Mesendoderm (in vitro differentiated cells): ENCODE measurements around the gene IL1RL1.

Experiments used
- DNase-seq: peaks from one replicate; pipeline ENCODE4 v3.0.0; 2013
- H2AK5ac ChIP-seq: 2 replicates; pipeline ENCODE4 v1.6.1; 2013; ENCODE audit warnings: low read length, inconsistent platforms
- H2BK120ac ChIP-seq: 2 replicates; pipeline ENCODE4 v1.6.1; 2013; ENCODE audit warnings: low read depth, mild to moderate bottlenecking, low read length, moderate library complexity, mixed read lengths
- H2BK15ac ChIP-seq: replicated peaks from 2 replicates; pipeline ENCODE4 v1.6.1; 2013; ENCODE audit warnings: low read depth, mild to moderate bottlenecking, moderate library complexity
- H2BK5ac ChIP-seq: 2 replicates; pipeline ENCODE4 v1.6.1; 2013; ENCODE audit warnings: low read length, inconsistent platforms
- H3K18ac ChIP-seq: 2 replicates; pipeline ENCODE4 v1.6.1; 2013; ENCODE audit warnings: mild to moderate bottlenecking, low read length, mixed read lengths
- H3K23ac ChIP-seq: one replicate; pipeline ENCODE4 v1.6.1; 2013; ENCODE audit warnings: low read length
- H3K27ac ChIP-seq: 2 replicates; pipeline ENCODE4 v1.5.1; 2013; ENCODE audit warnings: low read depth, mild to moderate bottlenecking, inconsistent platforms, low read length, moderate library complexity
- H3K27me3 ChIP-seq: 2 replicates; pipeline ENCODE4 v1.6.1; 2013; ENCODE audit warnings: low read length, control low read depth, mild to moderate bottlenecking, inconsistent platforms; ENCODE audit not compliant: insufficient read depth, poor library complexity
- H3K36me3 ChIP-seq: 2 replicates; pipeline ENCODE4 v1.6.1; 2013; ENCODE audit warnings: low read length, inconsistent platforms; ENCODE audit not compliant: control insufficient read depth, insufficient read depth
- H3K4ac ChIP-seq: one replicate; pipeline ENCODE4 v1.6.1; 2013; ENCODE audit warnings: low read depth, mild to moderate bottlenecking, low read length, moderate library complexity
- H3K4me1 ChIP-seq: 2 replicates; pipeline ENCODE4 v1.6.1; 2013; ENCODE audit warnings: low read depth, low read length, inconsistent platforms; ENCODE audit not compliant: control insufficient read depth
- H3K4me2 ChIP-seq: 2 replicates; pipeline ENCODE4 v1.6.1; 2013; ENCODE audit warnings: low read length
- H3K4me3 ChIP-seq: 2 replicates; pipeline ENCODE4 v1.5.1; 2013; ENCODE audit warnings: mild to moderate bottlenecking, low read length
- H3K56ac ChIP-seq: one replicate; pipeline ENCODE4 v1.6.1; 2013; ENCODE audit warnings: low read length
- H3K79me1 ChIP-seq: 2 replicates; pipeline ENCODE4 v1.6.1; 2013; ENCODE audit warnings: low read length, inconsistent platforms
- H3K79me2 ChIP-seq: 2 replicates; pipeline ENCODE4 v1.6.1; 2013; ENCODE audit warnings: mild to moderate bottlenecking, low read length; ENCODE audit not compliant: control insufficient read depth, insufficient read depth
- H3K9ac ChIP-seq: 2 replicates; pipeline ENCODE4 v1.6.1; 2013; ENCODE audit warnings: low read length, inconsistent platforms
- H4K5ac ChIP-seq: one replicate; pipeline ENCODE4 v1.6.1; 2013; ENCODE audit warnings: low read length
- H4K8ac ChIP-seq: one replicate; pipeline ENCODE4 v1.6.1; 2013; ENCODE audit warnings: low read depth, mild to moderate bottlenecking, control low read depth, low read length, moderate library complexity
- WGBS: extraction: QIAGEN DNeasy Blood & Tissue Kit; methylation state at CpG from one replicate; pipeline ENCODE4 v1.1.7; 2013; ENCODE audit warnings: low lambda C conversion rate, missing lambda C conversion rate; ENCODE audit not compliant: insufficient coverage; ENCODE audit errors: extremely low coverage; 5-methylcytosine and 5-hydroxymethylcytosine counted together

IL1RL1 gene

DNA sequence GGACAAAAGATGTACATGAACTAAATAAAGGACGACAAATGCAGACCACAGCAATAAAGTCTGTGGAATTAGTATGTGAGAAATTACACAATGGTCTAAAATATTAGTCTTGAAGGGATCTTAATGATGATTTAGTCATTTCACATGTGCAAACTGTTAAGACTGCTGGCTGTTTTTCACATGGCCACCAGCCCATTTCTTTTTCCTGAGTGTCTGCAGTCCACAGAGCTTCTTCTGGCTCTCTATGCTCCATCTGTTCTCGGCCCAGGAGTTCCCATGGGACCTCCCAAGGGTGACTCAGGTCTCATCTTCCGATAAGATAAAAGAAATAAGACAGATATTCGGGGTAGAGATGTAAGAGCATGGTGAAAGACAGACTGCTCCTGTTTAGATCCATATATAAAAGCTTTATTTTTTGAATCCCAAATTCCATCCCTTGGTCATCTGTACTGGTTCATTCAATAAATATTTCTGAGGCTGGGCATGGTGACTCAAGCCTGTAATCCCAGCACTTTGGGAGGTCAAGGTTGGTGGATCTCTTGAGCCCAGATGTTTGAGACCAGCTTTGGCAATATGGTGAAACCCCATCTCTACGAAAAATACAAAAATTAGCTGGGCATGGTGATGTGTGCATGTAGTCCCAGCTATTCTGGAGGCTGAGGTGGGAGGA is 20.1 kb downstream of the IL1RL1 start:
- H2AK5ac ChIP-seq = no peak overlapping the region
- no peaks in the 10 kb centered on the region for H3K36me3 ChIP-seq
- H3K18ac ChIP-seq = no peak overlapping the region
- H3K9ac ChIP-seq = no peak overlapping the region
- H3K4me1 ChIP-seq = no peaks in the 10 kb centered on the region
- H2BK15ac ChIP-seq = no peak overlapping the region
- H3K56ac ChIP-seq = no peak overlapping the region
- H4K8ac ChIP-seq = no peak overlapping the region
- no peak overlapping the region for H3K27ac ChIP-seq
- no peak overlapping the region for H2BK5ac ChIP-seq
- H3K23ac ChIP-seq = no peak overlapping the region
- H3K79me2 ChIP-seq = no peaks in the 10 kb centered on the region
- WGBS = no CpG with 5 or more reads among the region's 5 CpGs
- no peak overlapping the region for H3K4ac ChIP-seq
- H3K27me3 ChIP-seq = no peaks in the 10 kb centered on the region
- no peak overlapping the region for H3K4me2 ChIP-seq
- H3K4me3 ChIP-seq = no peak overlapping the region
- no peaks in the 10 kb centered on the region for H3K79me1 ChIP-seq
- H2BK120ac ChIP-seq = no peak overlapping the region
- no peak overlapping the region for H4K5ac ChIP-seq
- DNase-seq = no peak

GRCh38 chr2:102334486-102334885 is 23.1 kb downstream of the IL1RL1 start:
- no peaks in the 10 kb centered on the region for H3K36me3 ChIP-seq
- no peak overlapping the region for H3K4ac ChIP-seq
- no peak for DNase-seq
- no peaks in the 10 kb centered on the region for H3K79me1 ChIP-seq
- no peaks in the 10 kb centered on the region for H3K79me2 ChIP-seq
- H3K27me3 ChIP-seq = no peaks in the 10 kb centered on the region
- no peak overlapping the region for H3K4me3 ChIP-seq
- H3K23ac ChIP-seq = no peak overlapping the region
- no peak overlapping the region for H2BK15ac ChIP-seq
- H4K5ac ChIP-seq = no peak overlapping the region
- H2BK120ac ChIP-seq = no peak overlapping the region
- H2BK5ac ChIP-seq = no peak overlapping the region
- no peak overlapping the region for H3K18ac ChIP-seq
- no peak overlapping the region for H3K27ac ChIP-seq
- H2AK5ac ChIP-seq = no peak overlapping the region
- no peak overlapping the region for H3K4me2 ChIP-seq
- no CpG with 5 or more reads among the region's 1 CpG for WGBS
- no peak overlapping the region for H3K9ac ChIP-seq
- H4K8ac ChIP-seq = no peak overlapping the region
- no peak overlapping the region for H3K56ac ChIP-seq
- no peaks in the 10 kb centered on the region for H3K4me1 ChIP-seq

- H3K23ac ChIP-seq = no peak overlapping the region
- no peak overlapping the region for H3K4me3 ChIP-seq
- no peak overlapping the region for H3K9ac ChIP-seq
- no peaks in the 10 kb centered on the region for H3K4me1 ChIP-seq
- no peak overlapping the region for H3K18ac ChIP-seq
- whole genome bisulfite sequencing = no CpG with 5 or more reads among the region's 8 CpGs
- no peaks in the 10 kb centered on the region for H3K79me1 ChIP-seq
- no peak overlapping the region for H2AK5ac ChIP-seq
- no peak overlapping the region for H2BK15ac ChIP-seq
- H3K27me3 ChIP-seq = no peaks in the 10 kb centered on the region
- no peak overlapping the region for H4K8ac ChIP-seq
- H3K79me2 ChIP-seq = no peaks in the 10 kb centered on the region
- DNase-seq = peak; percentile 69
- H3K36me3 ChIP-seq = no peaks in the 10 kb centered on the region
- H4K5ac ChIP-seq = no peak overlapping the region
- H2BK5ac ChIP-seq = no peak overlapping the region
- H3K56ac ChIP-seq = no peak overlapping the region
- H3K27ac ChIP-seq = no peak overlapping the region
- no peak overlapping the region for H2BK120ac ChIP-seq
- no peak overlapping the region for H3K4me2 ChIP-seq
- H3K4ac ChIP-seq = no peak overlapping the region
These were observed 24.6 kb downstream of the IL1RL1 start for GRCh38 chr2:102335871-102336366.

GRCh38 chr2:102336502-102336945 is 25.2 kb downstream of the IL1RL1 start:
- H2AK5ac ChIP-seq = no peak overlapping the region
- no peak overlapping the region for H3K56ac ChIP-seq
- H3K79me2 ChIP-seq = no peaks in the 10 kb centered on the region
- H3K36me3 ChIP-seq = no peaks in the 10 kb centered on the region
- H3K4me3 ChIP-seq = no peak overlapping the region
- H3K4me1 ChIP-seq = no peaks in the 10 kb centered on the region
- no CpG with 5 or more reads among the region's 3 CpGs for WGBS
- H3K27ac ChIP-seq = no peak overlapping the region
- no peak overlapping the region for H2BK5ac ChIP-seq
- no peak overlapping the region for H4K8ac ChIP-seq
- H2BK120ac ChIP-seq = no peak overlapping the region
- no peak for DNase-seq
- H3K4me2 ChIP-seq = no peak overlapping the region
- no peaks in the 10 kb centered on the region for H3K79me1 ChIP-seq
- no peak overlapping the region for H3K9ac ChIP-seq
- H3K27me3 ChIP-seq = no peaks in the 10 kb centered on the region
- H4K5ac ChIP-seq = no peak overlapping the region
- H3K23ac ChIP-seq = no peak overlapping the region
- no peak overlapping the region for H3K4ac ChIP-seq
- H2BK15ac ChIP-seq = no peak overlapping the region
- H3K18ac ChIP-seq = no peak overlapping the region

GRCh38 chr2:102337012-102337411 is 25.6 kb downstream of the IL1RL1 start:
- Histone ChIP-seq H3K4me1 (no peaks in the 10 kb centered on the region), H2BK15ac (no peak overlapping the region), H3K18ac (no peak overlapping the region), H3K23ac (no peak overlapping the region), H4K5ac (no peak overlapping the region), H2AK5ac (no peak overlapping the region), H2BK5ac (no peak overlapping the region), H3K27me3 (no peaks in the 10 kb centered on the region), H3K4me3 (no peak overlapping the region), H3K4me2 (no peak overlapping the region), H2BK120ac (no peak overlapping the region), H3K27ac (no peak overlapping the region), H3K36me3 (no peaks in the 10 kb centered on the region), H4K8ac (no peak overlapping the region), H3K56ac (no peak overlapping the region), H3K79me1 (no peaks in the 10 kb centered on the region), H3K9ac (no peak overlapping the region), H3K79me2 (no peaks in the 10 kb centered on the region), H3K4ac (no peak overlapping the region)
- no CpG with 5 or more reads among the region's 1 CpG for WGBS
- DNase-seq = no peak
